Ureter (tissue), 1 donor: ENCODE measurements around the gene PRKAG3. TPM values are rescaled to one million over a fixed set of nuclear protein-coding genes. Genes with fewer than 3 reads are reported as not detected.

ENCODE experiments used
- DNase-seq: peaks from one replicate; pipeline ENCODE4 v3.0.0-alpha.2; 2020; ENCODE audit warnings: low spot score
- total RNA-seq: library from RNA; stranded (reverse); gene quantifications from one replicate; pipeline ENCODE4 v1.2.4, GENCODE V29; 2023
- donor health status: DM: yes; HTN: yes; CAD: no.

PRKAG3 gene
- total RNA-seq, 1 donor from 2014 or later = not detected

- DNase-seq = no peak
Observed at GRCh38 chr2:218839888-218840287, 8.3 kb upstream of the PRKAG3 start.

GRCh38 chr2:218839430-218839829 lies 7.8 kb upstream of the PRKAG3 start:
- no peak for DNase-seq

- DNase-seq = no peak
Observed at GRCh38 chr2:218837495-218837894, 5.9 kb upstream of the PRKAG3 start.

GRCh38 chr2:218834685-218835084 lies 3.1 kb upstream of the PRKAG3 start:
- DNase-seq = no peak

GRCh38 chr2:218833023-218833609 lies 1.5 kb upstream of the PRKAG3 start:
- DNase-seq = no peak

- DNase-seq = no peak
Observed at GRCh38 chr2:218832520-218832919, 917 bp upstream of the PRKAG3 start.

GRCh38 chr2:218832081-218832480 lies 478 bp upstream of the PRKAG3 start:
- DNase-seq = no peak

- no peak for DNase-seq
Observed at GRCh38 chr2:218830526-218831306, 887 bp downstream of the PRKAG3 start.

- no peak for DNase-seq
Observed at GRCh38 chr2:218829868-218830451, 1.6 kb downstream of the PRKAG3 start.

GRCh38 chr2:218828477-218828778 lies 3.2 kb downstream of the PRKAG3 start:
- no peak for DNase-seq

- DNase-seq = no peak
Observed at GRCh38 chr2:218827701-218828476, 3.7 kb downstream of the PRKAG3 start.

GRCh38 chr2:218826791-218827190 lies 4.8 kb downstream of the PRKAG3 start:
- DNase-seq = no peak

- DNase-seq = no peak
Observed at GRCh38 chr2:218824004-218824403, 7.6 kb downstream of the PRKAG3 start.

- no peak for DNase-seq
Observed at GRCh38 chr2:218823196-218823855, 8.3 kb downstream of the PRKAG3 start.

- no peak for DNase-seq
Observed at GRCh38 chr2:218822622-218823021, 9.0 kb downstream of the PRKAG3 start.

GRCh38 chr2:218821605-218822211 lies 9.9 kb downstream of the PRKAG3 start:
- no peak for DNase-seq

- DNase-seq = no peak
Observed at GRCh38 chr2:218820746-218821369, 10.7 kb downstream of the PRKAG3 start.

GRCh38 chr2:218819093-218819492 lies 12.5 kb downstream of the PRKAG3 start:
- DNase-seq = no peak

GRCh38 chr2:218816561-218817011 lies 15.0 kb downstream of the PRKAG3 start:
- no peak for DNase-seq

GRCh38 chr2:218815649-218816048 lies 16.0 kb downstream of the PRKAG3 start:
- DNase-seq = no peak

GRCh38 chr2:218815244-218815637 lies 16.4 kb downstream of the PRKAG3 start:
- DNase-seq = no peak
